Fibroblast of pulmonary artery (primary cell): ENCODE measurements around the gene ATP6V0E2.
"Not testable (repeated sequence)": the region's sequence is repeated elsewhere in the genome, so short reads cannot be mapped to it uniquely, and the experiment has no call there.

Experiments
- DNase-seq: peaks from one replicate; pipeline ENCODE4 v3.0.0-alpha.2; 2010; ENCODE audit warnings: low read depth
- H3K4me3 ChIP-seq: replicated peaks from 2 replicates; pipeline ENCODE4 v1.5.1; 2011; ENCODE audit warnings: low read depth, mild to moderate bottlenecking, control low read depth, low read length, moderate library complexity

The ATP6V0E2 gene

GRCh38 chr7:149926414-149926813, 52.6 kb downstream of the ATP6V0E2 start:
- H3K4me3 ChIP-seq, DNase-seq: not testable (repeated sequence)
